GM21619 (cell line): Measurements from ENCODE around the gene TBX21.
"Not testable (repeated sequence)": the region's sequence is repeated elsewhere in the genome, so short reads cannot be mapped to it uniquely, and the experiment has no call there.

Experiments
- ATAC-seq: cut with Tn5 transposase; IDR thresholded peaks from one replicate; pipeline ENCODE4 v1.9.1; 2021; ENCODE audit not compliant: unreplicated experiment

Gene TBX21

GRCh38 chr17:47762728-47763127 lies 29.7 kb downstream of the TBX21 start:
- ATAC-seq = no peak

GRCh38 chr17:47763913-47764582 lies 31.0 kb downstream of the TBX21 start:
- ATAC-seq = no peak

- ATAC-seq = not testable (repeated sequence)
These were observed 40.6 kb downstream of the TBX21 start for GRCh38 chr17:47773649-47774048.

- ATAC-seq = no peak
These were observed 41.3 kb downstream of the TBX21 start for GRCh38 chr17:47774331-47774730.

GRCh38 chr17:47774987-47775580 lies 42.0 kb downstream of the TBX21 start:
- no peak for ATAC-seq

- no peak for ATAC-seq
These were observed 43.5 kb downstream of the TBX21 start for GRCh38 chr17:47776330-47777197.

GRCh38 chr17:47778184-47778635 lies 45.2 kb downstream of the TBX21 start:
- no peak for ATAC-seq

GRCh38 chr17:47781397-47781796 lies 48.4 kb downstream of the TBX21 start:
- ATAC-seq = no peak

- ATAC-seq = no peak
These were observed 52.6 kb downstream of the TBX21 start for GRCh38 chr17:47785538-47786123.

- ATAC-seq = no peak
These were observed 56.9 kb downstream of the TBX21 start for GRCh38 chr17:47789611-47790561.

GRCh38 chr17:47791025-47791424 lies 58.0 kb downstream of the TBX21 start:
- ATAC-seq = no peak

- no peak for ATAC-seq
These were observed 59.4 kb downstream of the TBX21 start for GRCh38 chr17:47792457-47792856.

- no peak for ATAC-seq
These were observed 59.9 kb downstream of the TBX21 start for GRCh38 chr17:47792979-47793378.
